H9 (cell line): ENCODE data around the gene HNRNPH1. TPM values are rescaled to one million over a fixed set of nuclear protein-coding genes. Genes with fewer than 3 reads are reported as not detected.

Experiments used
- DNase-seq: peaks from one replicate; pipeline ENCODE4 v3.0.0-alpha.2; 2017
- H2AFZ ChIP-seq: one replicate; pipeline ENCODE4 v1.6.1; 2013; ENCODE audit warnings: mild to moderate bottlenecking, low read length, control low read depth, moderate library complexity
- H2AK5ac ChIP-seq: 2 replicates; pipeline ENCODE4 v1.6.1; 2013; ENCODE audit warnings: low read length, control low read depth, mixed read lengths; ENCODE audit not compliant: insufficient read length
- H2BK120ac ChIP-seq: one replicate; pipeline ENCODE4 v1.6.1; 2013; ENCODE audit warnings: low read depth, mild to moderate bottlenecking, low read length, control low read depth, inconsistent platforms; ENCODE audit not compliant: poor library complexity, severe bottlenecking
- H2BK12ac ChIP-seq: 2 replicates; pipeline ENCODE4 v1.6.1; 2013; ENCODE audit warnings: low read length, control low read depth, mixed read lengths, low read depth; ENCODE audit not compliant: insufficient read length
- H2BK15ac ChIP-seq: 2 replicates; pipeline ENCODE4 v1.6.1; 2013; ENCODE audit warnings: low read depth, low read length, control low read depth
- H2BK20ac ChIP-seq: one replicate; pipeline ENCODE4 v1.6.1; 2013; ENCODE audit warnings: low read depth, mild to moderate bottlenecking, low read length, control low read depth, inconsistent platforms; ENCODE audit not compliant: poor library complexity, severe bottlenecking
- H2BK5ac ChIP-seq: 2 replicates; pipeline ENCODE4 v1.6.1; 2013; ENCODE audit warnings: low read length, control low read depth, mixed read lengths; ENCODE audit not compliant: insufficient read length
- H3K14ac ChIP-seq: 2 replicates; pipeline ENCODE4 v1.6.1; 2013; ENCODE audit warnings: low read length, control low read depth; ENCODE audit not compliant: insufficient read depth
- H3K18ac ChIP-seq: 2 replicates; pipeline ENCODE4 v1.6.1; 2013; ENCODE audit warnings: low read depth, mild to moderate bottlenecking, mixed read lengths, low read length, control low read depth; ENCODE audit not compliant: insufficient read length
- H3K23ac ChIP-seq: 2 replicates; pipeline ENCODE4 v1.6.1; 2013; ENCODE audit warnings: low read length, control low read depth, mixed read lengths, low read depth; ENCODE audit not compliant: insufficient read length
- H3K23me2 ChIP-seq: 2 replicates; pipeline ENCODE4 v1.6.1; 2013; ENCODE audit warnings: low read depth, mild to moderate bottlenecking, mixed read lengths, low read length, control low read depth; ENCODE audit not compliant: insufficient read length, poor library complexity, severe bottlenecking
- H3K27ac ChIP-seq: 2 replicates; pipeline ENCODE4 v1.5.1; 2013; ENCODE audit warnings: low read length, control low read depth, mixed read lengths, low read depth; ENCODE audit not compliant: insufficient read length
- H3K27me3 ChIP-seq: 2 replicates; pipeline ENCODE4 v1.6.1; 2013; ENCODE audit warnings: low read length, control low read depth, inconsistent platforms; ENCODE audit not compliant: insufficient read depth
- H3K4ac ChIP-seq: 2 replicates; pipeline ENCODE4 v1.6.1; 2013; ENCODE audit warnings: low read depth, mild to moderate bottlenecking, control low read depth, inconsistent platforms, low read length, moderate library complexity
- H3K4me1 ChIP-seq: 2 replicates; pipeline ENCODE4 v1.6.1; 2013; ENCODE audit warnings: low read length, control low read depth, inconsistent platforms; ENCODE audit not compliant: insufficient read depth
- H3K4me2 ChIP-seq: 2 replicates; pipeline ENCODE4 v1.6.1; 2013; ENCODE audit warnings: low read length, control low read depth, mixed read lengths; ENCODE audit not compliant: insufficient read length, insufficient read depth
- H3K56ac ChIP-seq: 2 replicates; pipeline ENCODE4 v1.6.1; 2013; ENCODE audit warnings: low read depth, mild to moderate bottlenecking, mixed read lengths, low read length, control low read depth; ENCODE audit not compliant: insufficient read length
- H3K79me1 ChIP-seq: 2 replicates; pipeline ENCODE4 v1.6.1; 2013; ENCODE audit warnings: low read depth, mild to moderate bottlenecking, moderate library complexity, low read length, control low read depth, inconsistent platforms; ENCODE audit not compliant: insufficient read depth, poor library complexity, severe bottlenecking
- H3K79me2 ChIP-seq: 2 replicates; pipeline ENCODE4 v1.6.1; 2013; ENCODE audit warnings: low read length, control low read depth, inconsistent platforms; ENCODE audit not compliant: insufficient read depth
- H3K9ac ChIP-seq: 2 replicates; pipeline ENCODE4 v1.6.1; 2013; ENCODE audit warnings: low read length, control low read depth, mixed read lengths; ENCODE audit not compliant: insufficient read length; ENCODE audit errors: extremely low read depth
- H3K9me3 ChIP-seq: one replicate; pipeline ENCODE4 v1.6.1; 2013; ENCODE audit warnings: low read depth, low read length, inconsistent platforms; ENCODE audit not compliant: control insufficient read depth
- H3T11ph ChIP-seq: one replicate; pipeline ENCODE4 v1.6.1; 2013; ENCODE audit warnings: mild to moderate bottlenecking, low read length, control low read depth, inconsistent platforms
- H4K20me1 ChIP-seq: one replicate; pipeline ENCODE4 v1.6.1; 2013; ENCODE audit not compliant: control insufficient read depth, insufficient read length, insufficient read depth
- H4K5ac ChIP-seq: 2 replicates; pipeline ENCODE4 v1.6.1; 2013; ENCODE audit warnings: low read depth, mild to moderate bottlenecking, mixed read lengths, low read length, control low read depth; ENCODE audit not compliant: insufficient read length
- H4K8ac ChIP-seq: replicated peaks from 2 replicates; pipeline ENCODE4 v1.6.1; 2013; ENCODE audit warnings: low read length, control low read depth, mixed read lengths, low read depth; ENCODE audit not compliant: insufficient read length
- H4K91ac ChIP-seq: 2 replicates; pipeline ENCODE4 v1.6.1; 2013; ENCODE audit warnings: low read depth, mild to moderate bottlenecking, moderate library complexity, mixed read lengths, low read length, control low read depth; ENCODE audit not compliant: insufficient read length
- H3K27ac Mint-ChIP-seq, 3 experiments: 2 replicates in 2 of 3; 3 replicates in 1 of 3; pipeline ENCODE4 v1.8.0; 2020 to 2021; ENCODE audit warnings: mixed read lengths in 3 of 3, mild to moderate bottlenecking in 1 of 3, moderate library complexity in 1 of 3
- H3K27me3 Mint-ChIP-seq: 2 replicates; pipeline ENCODE4 v1.8.0; 2021; ENCODE audit warnings: low read depth, mild to moderate bottlenecking, moderate library complexity, mixed read lengths
- H3K36me3 Mint-ChIP-seq, 3 experiments: 2 replicates in 2 of 3; 3 replicates in 1 of 3; pipeline ENCODE4 v1.8.0; 2020 to 2021; ENCODE audit warnings: low read depth in 3 of 3, mixed read lengths in 3 of 3; ENCODE audit not compliant: insufficient read depth in 1 of 3
- H3K4me1 Mint-ChIP-seq, 2 experiments: 2 replicates each; pipeline ENCODE4 v1.8.0; 2020; ENCODE audit warnings: mixed read lengths in 2 of 2
- H3K4me3 Mint-ChIP-seq, 2 experiments: 2 replicates in 1 of 2; 3 replicates in 1 of 2; pipeline ENCODE4 v1.8.0; 2020 to 2021; ENCODE audit warnings: mild to moderate bottlenecking in 2 of 2, mixed read lengths in 2 of 2, moderate library complexity in 1 of 2
- H3K9me3 Mint-ChIP-seq, 2 experiments: 2 replicates in 1 of 2; 3 replicates in 1 of 2; pipeline ENCODE4 v1.8.0; 2020; ENCODE audit warnings: mild to moderate bottlenecking in 2 of 2, mixed read lengths in 2 of 2, moderate library complexity in 1 of 2
- CTCF ChIP-seq: fragments of 200-600 bp; sonication (generic); conservative IDR thresholded peaks from 3 replicates; pipeline ENCODE4 v1.8.0; 2021; ENCODE audit warnings: antibody characterized with exemption, mild to moderate bottlenecking
- WGBS: extraction: QIAGEN DNeasy Blood & Tissue Kit; methylation state at CpG from one replicate; pipeline ENCODE4 v1.1.7; 2013; ENCODE audit warnings: missing lambda C conversion rate, low lambda C conversion rate, mixed read lengths; ENCODE audit not compliant: insufficient read length; ENCODE audit errors: extremely low coverage; 5-methylcytosine and 5-hydroxymethylcytosine counted together
- total RNA-seq: library from RNA; stranded (reverse); gene quantifications from 2 replicates; pipeline ENCODE4 v1.2.1, GENCODE V29; 2021

Gene HNRNPH1
- total RNA-seq, 1 experiment from 2014 or later: 1,066 TPM

GRCh38 chr5:179623906-179624741 lies 653 bp upstream of the HNRNPH1 start:
- no peak for TF ChIP-seq CTCF
- peak overlapping the region; percentile 43 for H4K8ac ChIP-seq
- H3K4me3 Mint-ChIP-seq: peak overlapping the region; percentile 93 to 98
- H3K79me1 ChIP-seq: no peaks in the 10 kb centered on the region
- no peak overlapping the region for H2BK20ac ChIP-seq
- H2AFZ ChIP-seq: no peak overlapping the region
- peak overlapping the region; percentile 95 for H3K18ac ChIP-seq
- H2BK15ac ChIP-seq: no peak overlapping the region
- H4K91ac ChIP-seq: peak overlapping the region; percentile 81
- peak overlapping the region; percentile 99 to 100 (median 99) for H3K27ac Mint-ChIP-seq
- H3K27me3 Mint-ChIP-seq: peaks cover 3% of the 10 kb centered on the region; the same call in 1 of the 2 replicates
- no peak for DNase-seq
- no peaks in the 10 kb centered on the region for H3K27me3 ChIP-seq
- peak overlapping the region; percentile 97 for H3K14ac ChIP-seq
- H3K9me3 ChIP-seq: no peaks in the 10 kb centered on the region
- H3K27ac ChIP-seq: peak overlapping the region; percentile 27
- H3K36me3 Mint-ChIP-seq: peaks cover 38 to 47% (median 46%) of the 10 kb centered on the region in 3 experiments
- peaks cover 33 to 38% of the 10 kb centered on the region in 2 experiments for H3K4me1 Mint-ChIP-seq
- H4K20me1 ChIP-seq: no peaks in the 10 kb centered on the region
- WGBS: no CpG with 5 or more reads among the region's 68 CpGs
- peak overlapping the region; percentile 40 for H2BK120ac ChIP-seq
- no peak overlapping the region for H2AK5ac ChIP-seq
- H3K79me2 ChIP-seq: peaks cover 27% of the 10 kb centered on the region
- no peak overlapping the region for H3K23ac ChIP-seq
- peaks cover 2 to 3% of the 10 kb centered on the region in 2 experiments; a peak in 3 of 5 replicates for H3K9me3 Mint-ChIP-seq
- no peak overlapping the region; the same call in 1 of the 2 replicates for H3K4ac ChIP-seq
- H3K9ac ChIP-seq: peak overlapping the region; percentile 85
- no peak overlapping the region for H3T11ph ChIP-seq
- H2BK12ac ChIP-seq: peak overlapping the region; percentile 43
- peak overlapping the region; percentile 63 for H4K5ac ChIP-seq
- H3K4me1 ChIP-seq: peaks cover 7% of the 10 kb centered on the region
- H2BK5ac ChIP-seq: peak overlapping the region; percentile 8
- H3K56ac ChIP-seq: no peak overlapping the region
- peaks cover 9% of the 10 kb centered on the region for H3K23me2 ChIP-seq
- peak overlapping the region; percentile 91 for H3K4me2 ChIP-seq
